ENCODE results near the gene HLA-DOA. TPM values are rescaled to one million over a fixed set of nuclear protein-coding genes. Genes with fewer than 3 reads are reported as not detected.

Gene HLA-DOA
- total RNA-seq, 2 experiments from 2014 or later = 1.4 to 1.6 TPM

- no peaks in the 10 kb centered on the region for H3K9me3 Mint-ChIP-seq
- H3K4me3 Mint-ChIP-seq = no peak overlapping the region
- no peak overlapping the region for H3K27ac Mint-ChIP-seq
- intact Hi-C loops (cut with micrococcal nuclease) = no loop called here
- peaks cover 5% of the 10 kb centered on the region for H3K4me1 Mint-ChIP-seq (ENCODE audit: low read depth)
- no peaks in the 10 kb centered on the region for H3K36me3 Mint-ChIP-seq (ENCODE audit: low read depth)
- H3K27me3 Mint-ChIP-seq (ENCODE audit: low read depth) = peaks cover 11% of the 10 kb centered on the region
- peak; percentile 28 for DNase-seq
- CTCF ChIA-PET = interaction anchor here (1.2 kb wide), 1 partner anchor 161 kb away, joined by 3 read pairs; no protein-coding TSS in a partner anchor
Observed at GRCh38 chr6:33029328-33030184, 20.2 kb upstream of the HLA-DOA start.

GRCh38 chr6:33028220-33028849, 18.9 kb upstream of the HLA-DOA start:
- H3K4me1 Mint-ChIP-seq (ENCODE audit: low read depth) = peaks cover 5% of the 10 kb centered on the region
- intact Hi-C loops (cut with micrococcal nuclease) = no loop called here
- H3K36me3 Mint-ChIP-seq (ENCODE audit: low read depth) = no peaks in the 10 kb centered on the region
- no peaks in the 10 kb centered on the region for H3K9me3 Mint-ChIP-seq
- no peak overlapping the region for H3K4me3 Mint-ChIP-seq
- DNase-seq = no peak
- H3K27ac Mint-ChIP-seq = no peak overlapping the region
- H3K27me3 Mint-ChIP-seq (ENCODE audit: low read depth) = peaks cover 7% of the 10 kb centered on the region
- CTCF ChIA-PET = no interaction called here

GRCh38 chr6:33024521-33024920, 15.1 kb upstream of the HLA-DOA start:
- H3K4me3 Mint-ChIP-seq = no peak overlapping the region
- H3K36me3 Mint-ChIP-seq (ENCODE audit: low read depth) = no peaks in the 10 kb centered on the region
- H3K9me3 Mint-ChIP-seq = no peaks in the 10 kb centered on the region
- no peak overlapping the region for H3K27ac Mint-ChIP-seq
- peaks cover 5% of the 10 kb centered on the region for H3K27me3 Mint-ChIP-seq (ENCODE audit: low read depth)
- CTCF ChIA-PET = no interaction called here
- no peak for DNase-seq
- intact Hi-C loops (cut with micrococcal nuclease) = no loop called here
- peaks cover 7% of the 10 kb centered on the region for H3K4me1 Mint-ChIP-seq (ENCODE audit: low read depth)

GRCh38 chr6:33023536-33023935, 14.1 kb upstream of the HLA-DOA start:
- CTCF ChIA-PET = no interaction called here
- Mint-ChIP-seq H3K36me3 (ENCODE audit: low read depth) (no peaks in the 10 kb centered on the region), H3K27me3 (ENCODE audit: low read depth) (no peaks in the 10 kb centered on the region)

GRCh38 chr6:33021917-33022316, 12.5 kb upstream of the HLA-DOA start:
- DNase-seq = no peak
- no peaks in the 10 kb centered on the region for H3K36me3 Mint-ChIP-seq (ENCODE audit: low read depth)
- no peak overlapping the region for H3K4me3 Mint-ChIP-seq
- H3K4me1 Mint-ChIP-seq (ENCODE audit: low read depth) = peaks cover 12% of the 10 kb centered on the region
- intact Hi-C loops (cut with micrococcal nuclease) = no loop called here
- H3K9me3 Mint-ChIP-seq = no peaks in the 10 kb centered on the region
- H3K27ac Mint-ChIP-seq = no peak overlapping the region
- H3K27me3 Mint-ChIP-seq (ENCODE audit: low read depth) = no peaks in the 10 kb centered on the region
- CTCF ChIA-PET = interaction anchor here (0.6 kb wide), 3 partner anchors 9 to 776 kb away, joined by 3 to 5 read pairs (median 3); no protein-coding TSS in a partner anchor

More at GRCh38 chr6:33023536-33023935, 14.1 kb upstream of the HLA-DOA start:
- intact Hi-C loops (cut with micrococcal nuclease) = no loop called here
- no peak overlapping the region for H3K4me3 Mint-ChIP-seq
- H3K27ac Mint-ChIP-seq = no peak overlapping the region
- peaks cover 9% of the 10 kb centered on the region for H3K4me1 Mint-ChIP-seq (ENCODE audit: low read depth)
- DNase-seq = no peak
- H3K9me3 Mint-ChIP-seq = no peaks in the 10 kb centered on the region

- no peaks in the 10 kb centered on the region for H3K36me3 Mint-ChIP-seq (ENCODE audit: low read depth)
Observed at GRCh38 chr6:33019372-33019771, 10.0 kb upstream of the HLA-DOA start.

GRCh38 chr6:33018904-33019303, 9.5 kb upstream of the HLA-DOA start:
- H3K4me3 Mint-ChIP-seq = peak overlapping the region; percentile 25
- intact Hi-C loops (cut with micrococcal nuclease) = loop anchor here (5.0 kb wide), 1 partner anchor 128 kb away; no protein-coding TSS in a partner anchor

More at GRCh38 chr6:33019372-33019771, 10.0 kb upstream of the HLA-DOA start:
- Mint-ChIP-seq H3K27ac (no peak overlapping the region), H3K4me3 (peak overlapping the region; percentile 25), H3K27me3 (ENCODE audit: low read depth) (no peaks in the 10 kb centered on the region), H3K4me1 (ENCODE audit: low read depth) (peaks cover 12% of the 10 kb centered on the region), H3K9me3 (no peaks in the 10 kb centered on the region)
- CTCF ChIA-PET = interaction anchor here (1.5 kb wide), 1 partner anchor 229 kb away, joined by 5 read pairs; no protein-coding TSS in a partner anchor
- DNase-seq = no peak
- intact Hi-C loops (cut with micrococcal nuclease) = loop anchor here (5.0 kb wide), 1 partner anchor 128 kb away; no protein-coding TSS in a partner anchor

GRCh38 chr6:33018418-33018817, 9.0 kb upstream of the HLA-DOA start:
- Mint-ChIP-seq H3K4me1 (ENCODE audit: low read depth) (peaks cover 12% of the 10 kb centered on the region), H3K27me3 (ENCODE audit: low read depth) (no peaks in the 10 kb centered on the region), H3K4me3 (no peak overlapping the region), H3K27ac (no peak overlapping the region), H3K9me3 (no peaks in the 10 kb centered on the region), H3K36me3 (ENCODE audit: low read depth) (no peaks in the 10 kb centered on the region)
- intact Hi-C loops (cut with micrococcal nuclease) = loop anchor here (5.0 kb wide), 1 partner anchor 129 kb away; no protein-coding TSS in a partner anchor
- no peak for DNase-seq
- CTCF ChIA-PET = interaction anchor here (0.7 to 0.9 kb wide), 2 partner anchors 102 to 1529 kb away, joined by 3 read pairs; no protein-coding TSS in a partner anchor

More at GRCh38 chr6:33018904-33019303, 9.5 kb upstream of the HLA-DOA start:
- no peak for DNase-seq
- no peaks in the 10 kb centered on the region for H3K27me3 Mint-ChIP-seq (ENCODE audit: low read depth)
- CTCF ChIA-PET = interaction anchor here (0.7 to 1.5 kb wide), 2 partner anchors 230 to 1529 kb away, joined by 3 to 5 read pairs; no protein-coding TSS in a partner anchor
- peaks cover 12% of the 10 kb centered on the region for H3K4me1 Mint-ChIP-seq (ENCODE audit: low read depth)
- H3K36me3 Mint-ChIP-seq (ENCODE audit: low read depth) = no peaks in the 10 kb centered on the region
- no peaks in the 10 kb centered on the region for H3K9me3 Mint-ChIP-seq
- no peak overlapping the region for H3K27ac Mint-ChIP-seq

GRCh38 chr6:33017694-33018353, 8.4 kb upstream of the HLA-DOA start:
- Mint-ChIP-seq H3K9me3 (no peaks in the 10 kb centered on the region), H3K27ac (no peak overlapping the region), H3K4me3 (no peak overlapping the region), H3K27me3 (ENCODE audit: low read depth) (no peaks in the 10 kb centered on the region), H3K4me1 (ENCODE audit: low read depth) (peaks cover 12% of the 10 kb centered on the region), H3K36me3 (ENCODE audit: low read depth) (no peaks in the 10 kb centered on the region)
- intact Hi-C loops (cut with micrococcal nuclease) = loop anchor here (5.0 kb wide), 1 partner anchor 129 kb away; no protein-coding TSS in a partner anchor
- CTCF ChIA-PET = interaction anchor here (0.7 to 0.9 kb wide), 2 partner anchors 102 to 1528 kb away, joined by 3 read pairs; no protein-coding TSS in a partner anchor
- no peak for DNase-seq

GRCh38 chr6:33017018-33017417, 7.6 kb upstream of the HLA-DOA start:
- no peak overlapping the region for H3K27ac Mint-ChIP-seq
- H3K36me3 Mint-ChIP-seq (ENCODE audit: low read depth) = no peaks in the 10 kb centered on the region
- CTCF ChIA-PET = interaction anchor here (0.5 to 3.3 kb wide), 9 partner anchors 16 to 495 kb away, joined by 3 to 11 read pairs (median 5); no protein-coding TSS in a partner anchor
- H3K9me3 Mint-ChIP-seq = no peaks in the 10 kb centered on the region
- no peak overlapping the region for H3K4me3 Mint-ChIP-seq
- no peak for DNase-seq
- H3K27me3 Mint-ChIP-seq (ENCODE audit: low read depth) = no peaks in the 10 kb centered on the region
- intact Hi-C loops (cut with micrococcal nuclease) = loop anchor here (5.0 kb wide), 1 partner anchor 130 kb away; no protein-coding TSS in a partner anchor
- peaks cover 12% of the 10 kb centered on the region for H3K4me1 Mint-ChIP-seq (ENCODE audit: low read depth)

- Mint-ChIP-seq H3K4me1 (ENCODE audit: low read depth) (peaks cover 12% of the 10 kb centered on the region), H3K9me3 (no peaks in the 10 kb centered on the region), H3K4me3 (no peak overlapping the region), H3K27me3 (ENCODE audit: low read depth) (no peaks in the 10 kb centered on the region), H3K27ac (no peak overlapping the region), H3K36me3 (ENCODE audit: low read depth) (no peaks in the 10 kb centered on the region)
- intact Hi-C loops (cut with micrococcal nuclease) = loop anchor here (2.0 to 5.0 kb wide), 2 partner anchors 67 to 132 kb away; no protein-coding TSS in a partner anchor
- CTCF ChIA-PET = interaction anchor here (0.8 to 3.3 kb wide), 10 partner anchors 15 to 232 kb away, joined by 4 to 11 read pairs (median 7); partner anchors contain the start of gene HLA-DPB1
- DNase-seq = no peak
Observed at GRCh38 chr6:33015798-33016197, 6.4 kb upstream of the HLA-DOA start.

Measured in activated naive CD4-positive, alpha-beta T cell treated with anti-CD3 and anti-CD28 coated beads for 36 hours (primary cell).